ENCODE measurements around the gene BCAT1. TPM values are rescaled to one million over a fixed set of nuclear protein-coding genes. Genes with fewer than 3 reads are reported as not detected.

Gene BCAT1
- total and polyA plus RNA-seq, 2 of the 8 experiments (the other 6 are each of a cell fraction or from before 2014, with no cell fraction given), result 19.7 to 263 TPM

DNA sequence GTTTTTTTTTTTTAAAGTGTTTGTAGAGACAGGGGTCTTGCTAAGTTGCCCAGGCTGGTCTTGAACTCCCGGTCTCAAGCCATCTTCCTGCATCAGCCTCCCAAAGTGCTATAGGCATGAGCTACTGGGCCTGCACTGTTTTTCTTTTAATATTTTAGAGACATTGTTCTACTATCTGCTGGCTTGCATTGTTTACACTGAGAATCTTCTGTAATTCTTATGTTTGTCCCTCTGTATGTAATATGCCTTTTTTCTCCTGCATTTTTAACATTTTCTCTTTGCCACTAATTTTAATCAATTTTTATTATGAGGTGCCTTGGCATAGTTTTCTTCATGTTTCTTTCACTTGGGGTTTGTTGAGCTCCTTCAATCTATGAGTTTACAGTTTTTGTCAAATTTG, 15.4 kb upstream of the BCAT1 start:
- FAIRE-seq (no peak), DNase-seq (ENCODE audit: low read depth in 1 of 2, low spot score in 2 of 2) (no peak)
- Histone ChIP-seq H2BK15ac (ENCODE audit: low read length) (no peak overlapping the region), H3K9ac (replicated peaks in 1 of 4; ENCODE audit: extremely low read depth in 1 of 4, low read depth in 3 of 4, low read length in 3 of 4) (no peak overlapping the region), H4K91ac (replicated peaks; ENCODE audit: insufficient read length, low read length) (no peak overlapping the region), H2BK120ac (replicated peaks; ENCODE audit: low read depth, low read length) (no peak overlapping the region), H4K8ac (ENCODE audit: extremely low read depth, insufficient read depth, low read length) (no peak overlapping the region), H2AK5ac (ENCODE audit: low read depth, low read length) (no peak overlapping the region), H3K36me3 (ENCODE audit: control insufficient read depth in 2 of 4, insufficient read depth in 4 of 4, low read length in 3 of 4) (no peaks in the 10 kb centered on the region), H3K27ac (ENCODE audit: low read depth, low read length) (no peak overlapping the region), H3K79me2 (ENCODE audit: control insufficient read depth in 1 of 2, insufficient read depth in 2 of 2, low read length in 2 of 2) (no peaks in the 10 kb centered on the region), H3K23me2 (ENCODE audit: low read depth, low read length) (no peaks in the 10 kb centered on the region), H2AFZ (ENCODE audit: low read length) (no peak overlapping the region), H3K4me1 (replicated peaks in 1 of 4; ENCODE audit: control insufficient read depth in 3 of 4, insufficient read depth in 4 of 4, low read length in 3 of 4) (no peaks in the 10 kb centered on the region; a peak in 1 of 7 replicates), H3K4me3 (ENCODE audit: extremely low read depth in 1 of 4, insufficient read depth in 2 of 4, low read depth in 3 of 4, low read length in 4 of 4) (no peak overlapping the region), H4K20me1 (replicated peaks in 1 of 2; ENCODE audit: control insufficient read depth in 1 of 2, insufficient read depth in 2 of 2, low read length in 2 of 2) (no peaks in the 10 kb centered on the region), H3K14ac (ENCODE audit: insufficient read length) (no peak overlapping the region), H3K9me3 (ENCODE audit: insufficient read depth in 2 of 2, low read depth in 1 of 2, low read length in 1 of 2) (0 out of 4 replicates have a peak, but pooled peaks cover 0 to 3% of the 10 kb centered on the region in 2 experiments), H3K27me3 (replicated peaks in 1 of 4; ENCODE audit: control insufficient read depth in 3 of 4, extremely low read depth in 1 of 4, insufficient read depth in 3 of 4, low read length in 3 of 4) (no peaks in the 10 kb centered on the region), H3K23ac (ENCODE audit: insufficient read length) (no peak overlapping the region), H2BK12ac (ENCODE audit: low read depth, low read length) (no peak overlapping the region), H3K4me2 (ENCODE audit: insufficient read depth in 1 of 2, low read depth in 2 of 2, low read length in 2 of 2) (no peak overlapping the region), H3K79me1 (ENCODE audit: low read depth, low read length) (no peaks in the 10 kb centered on the region), H3K4ac (replicated peaks; ENCODE audit: insufficient read length, low read depth, low read length) (no peak overlapping the region), H2BK5ac (ENCODE audit: low read depth, low read length) (no peak overlapping the region), H2BK20ac (ENCODE audit: low read length) (no peak overlapping the region), H3K56ac (replicated peaks; ENCODE audit: insufficient read length, low read depth, low read length) (no peak overlapping the region), H4K5ac (ENCODE audit: insufficient read length, low read depth, low read length) (no peak overlapping the region), H3K18ac (ENCODE audit: extremely low read depth, low read length) (no peak overlapping the region)
- POLR2A ChIA-PET (ENCODE audit: partially characterized antibody), result interaction anchor here (0.8 to 1.0 kb wide), 3 partner anchors 16 to 28 kb away, joined by 3 to 4 read pairs (median 3); partner anchors contain the start of gene BCAT1
- 95% methylated on average over 1 of the region's 1 CpG; no CpG with 5 or more reads in 1 of the 2 experiments for WGBS, 2 experiments (ENCODE audit: extremely low coverage in 1 of 2, insufficient coverage in 1 of 2, insufficient read length in 1 of 2, insufficient replicate concordance in 2 of 2, low coverage in 1 of 2, low lambda C conversion rate in 2 of 2, missing lambda C conversion rate in 1 of 2)
- CTCF ChIA-PET (ENCODE audit: partially characterized antibody), result interaction anchor here (0.6 to 1.1 kb wide), 4 partner anchors 18 to 1909 kb away, joined by 3 to 4 read pairs (median 4); no protein-coding TSS in a partner anchor
- TF ChIP-seq YY1 (IDR thresholded peaks at IDR 0.05; ENCODE audit: low read depth, low read length) (no peak), CHD2 (IDR thresholded peaks at IDR 0.05; ENCODE audit: low read length) (no peak), BCL11A (IDR thresholded peaks at IDR 0.05; ENCODE audit: low read depth in 2 of 2, low read length in 2 of 2) (no peak), KDM4A (IDR thresholded peaks at IDR 0.05; ENCODE audit: low read depth, low read length, severe bottlenecking) (no peak), RFX5 (IDR thresholded peaks at IDR 0.05; ENCODE audit: borderline replicate concordance, low read depth, low read length) (no peak), BACH1 (IDR thresholded peaks at IDR 0.05; ENCODE audit: low read length) (no peak), POU5F1 (IDR thresholded peaks at IDR 0.05; ENCODE audit: low read depth, low read length) (no peak), RAD21 (IDR thresholded peaks at IDR 0.05 in 1 of 2, conservative IDR thresholded peaks at IDR 0.05 in 1 of 2; ENCODE audit: low read depth in 2 of 2, low read length in 2 of 2) (no peak), EGR1 (IDR thresholded peaks at IDR 0.05; ENCODE audit: borderline replicate concordance, low read depth, low read length) (no peak), SUZ12 (IDR thresholded peaks at IDR 0.05; ENCODE audit: low read length) (no peak), E2F6 (IDR thresholded peaks at IDR 0.05) (no peak), HDAC6 (IDR thresholded peaks at IDR 0.05; ENCODE audit: low read depth, low read length) (no peak), TBP (IDR thresholded peaks at IDR 0.05; ENCODE audit: low read depth, low read length) (no peak)

All from H1 (cell line).